Glomerular visceral epithelial cell (primary cell): Measurements from ENCODE around the gene NAA15.
"Not testable (repeated sequence)": the region's sequence is repeated elsewhere in the genome, so short reads cannot be mapped to it uniquely, and the experiment has no call there.

Experiments
- DNase-seq: peaks from one replicate; pipeline ENCODE4 v3.0.0-alpha.2; 2016; ENCODE audit errors: extremely low spot score

The NAA15 gene

GRCh38 chr4:139361301-139361700, 60.0 kb downstream of the NAA15 start:
- no peak for DNase-seq

- DNase-seq, result no peak
Observed at GRCh38 chr4:139367421-139368090, 66.3 kb downstream of the NAA15 start.

- DNase-seq, result no peak
Observed at GRCh38 chr4:139368998-139369397, 67.7 kb downstream of the NAA15 start.

GRCh38 chr4:139374251-139374650, 72.9 kb downstream of the NAA15 start:
- no peak for DNase-seq

- DNase-seq, result no peak
Observed at GRCh38 chr4:139386421-139386820, 85.1 kb downstream of the NAA15 start.

- DNase-seq, result no peak
Observed at GRCh38 chr4:139389102-139389501, 87.8 kb downstream of the NAA15 start.

- DNase-seq, result no peak
Observed at GRCh38 chr4:139389991-139390390, 88.7 kb downstream of the NAA15 start.

GRCh38 chr4:139391731-139392130, 90.4 kb downstream of the NAA15 start:
- DNase-seq, result no peak

GRCh38 chr4:139392797-139393196, 91.5 kb downstream of the NAA15 start:
- DNase-seq, result no peak

GRCh38 chr4:139401368-139401767, 100.1 kb downstream of the NAA15 start:
- no peak for DNase-seq

- no peak for DNase-seq
Observed at GRCh38 chr4:139402436-139402835, 101.1 kb downstream of the NAA15 start.

GRCh38 chr4:139403462-139403861, 102.2 kb downstream of the NAA15 start:
- DNase-seq, result no peak

GRCh38 chr4:139410312-139410711, 109.0 kb downstream of the NAA15 start:
- no peak for DNase-seq

- DNase-seq, result not testable (repeated sequence)
Observed at GRCh38 chr4:139414671-139415210, 113.4 kb downstream of the NAA15 start.

- DNase-seq, result peak; percentile 56
Observed at GRCh38 chr4:139416073-139416673, 114.9 kb downstream of the NAA15 start.

- DNase-seq, result peak; percentile 54
Observed at GRCh38 chr4:139419388-139419914, 118.1 kb downstream of the NAA15 start.

- no peak for DNase-seq
Observed at GRCh38 chr4:139420652-139421051, 119.3 kb downstream of the NAA15 start.

- no peak for DNase-seq
Observed at GRCh38 chr4:139436122-139436521, 134.8 kb downstream of the NAA15 start.

- no peak for DNase-seq
Observed at GRCh38 chr4:139438141-139438540, 136.8 kb downstream of the NAA15 start.

- DNase-seq, result no peak
Observed at GRCh38 chr4:139441029-139441428, 139.7 kb downstream of the NAA15 start.

GRCh38 chr4:139443661-139444060, 142.4 kb downstream of the NAA15 start:
- no peak for DNase-seq

GRCh38 chr4:139444881-139445280, 143.6 kb downstream of the NAA15 start:
- DNase-seq, result not testable (repeated sequence)

GRCh38 chr4:139447078-139447477, 145.8 kb downstream of the NAA15 start:
- not testable (repeated sequence) for DNase-seq
